Central memory CD4-positive, alpha-beta T cell (primary cell): ENCODE data around the gene FUT2.
"Not testable (repeated sequence)": the region's sequence is repeated elsewhere in the genome, so short reads cannot be mapped to it uniquely, and the experiment has no call there.

Experiments used
- DNase-seq: peaks from one replicate; pipeline ENCODE4 v3.0.0; 2022
- total RNA-seq, 3 experiments: gene quantifications; one replicate each; lab custom pipeline; 2026; lab: John Stamatoyannopoulos, UW

The FUT2 gene
- 0 reads per million in 3 experiments for total RNA-seq

- DNase-seq, result no peak
Observed at GRCh38 chr19:48695743-48696352, at the start of gene FUT2. Gene FUT2, plus strand, starts transcription at chr19:48695971. Its CDS starts 6,986 bp downstream, at chr19:48702957.

GRCh38 chr19:48646001-48646721 is 49.6 kb upstream of the FUT2 start, which contains the start of gene CA11:
Gene CA11, minus strand, starts transcription at chr19:48646187. Its CDS starts 555 bp downstream, at chr19:48645632.
- peak; percentile 91 for DNase-seq

- DNase-seq, result no peak
Observed at GRCh38 chr19:48646722-48647216, 49.0 kb upstream of the FUT2 start.

GRCh38 chr19:48648134-48648533 is 47.6 kb upstream of the FUT2 start:
- no peak for DNase-seq

GRCh38 chr19:48650974-48651682 is 44.6 kb upstream of the FUT2 start:
- DNase-seq, result no peak

GRCh38 chr19:48651683-48652048 is 44.1 kb upstream of the FUT2 start:
- no peak for DNase-seq

GRCh38 chr19:48654299-48655059 is 41.3 kb upstream of the FUT2 start:
- no peak for DNase-seq

GRCh38 chr19:48656840-48657474 is 38.8 kb upstream of the FUT2 start:
- DNase-seq, result no peak

GRCh38 chr19:48657828-48658227 is 37.9 kb upstream of the FUT2 start:
- not testable (repeated sequence) for DNase-seq

- DNase-seq, result no peak
Observed at GRCh38 chr19:48658483-48658882, 37.3 kb upstream of the FUT2 start.

GRCh38 chr19:48659768-48660167 is 36.0 kb upstream of the FUT2 start:
- DNase-seq, result no peak

GRCh38 chr19:48660852-48661710 is 34.7 kb upstream of the FUT2 start:
- DNase-seq, result peak; percentile 81

GRCh38 chr19:48661711-48662090 is 34.1 kb upstream of the FUT2 start:
- DNase-seq, result no peak

GRCh38 chr19:48663667-48664066 is 32.1 kb upstream of the FUT2 start:
- no peak for DNase-seq

GRCh38 chr19:48664476-48664875 is 31.3 kb upstream of the FUT2 start:
- no peak for DNase-seq

- DNase-seq, result no peak
Observed at GRCh38 chr19:48665786-48666185, 30.0 kb upstream of the FUT2 start.

- DNase-seq, result no peak
Observed at GRCh38 chr19:48668332-48668731, 27.4 kb upstream of the FUT2 start.

GRCh38 chr19:48668761-48669160 is 27.0 kb upstream of the FUT2 start:
- no peak for DNase-seq

GRCh38 chr19:48669903-48670668 is 25.7 kb upstream of the FUT2 start:
- DNase-seq, result no peak

GRCh38 chr19:48670699-48671445 is 24.9 kb upstream of the FUT2 start:
- no peak for DNase-seq
